MM.1S (cell line): Measurements from ENCODE around the gene ZFP36L1.

Experiments used
- CTCF ChIP-seq: fragments of 300-600 bp; sonication (generic); IDR thresholded peaks from 2 replicates; pipeline ENCODE4 v1.5.1; 2016; ENCODE audit warnings: antibody characterized with exemption, low read length, mixed read lengths
- EZH2 ChIP-seq: fragments of 300-600 bp; sonication (generic); optimal IDR thresholded peaks from 2 replicates; pipeline ENCODE3; 2017; ENCODE audit warnings: low read depth, mild to moderate bottlenecking, antibody characterized with exemption, low read length, mixed read lengths

- TF ChIP-seq CTCF = no peak
- TF ChIP-seq EZH2 = no peak
These were observed 41.9 kb upstream of the ZFP36L1 start for GRCh38 chr14:68834816-68835215.
